Glomerular endothelial cell (primary cell): ENCODE results near the gene SLC16A8. TPM values are rescaled to one million over a fixed set of nuclear protein-coding genes. Genes with fewer than 3 reads are reported as not detected.
"Not testable (repeated sequence)": the region's sequence is repeated elsewhere in the genome, so short reads cannot be mapped to it uniquely, and the experiment has no call there.

Experiments
- DNase-seq: peaks from one replicate; pipeline ENCODE4 v3.0.0-alpha.2; 2011; ENCODE audit warnings: low read depth, low spot score; ENCODE audit errors: extremely low read depth
- total RNA-seq: library from RNA; depleted of rRNA; stranded (reverse); fragments of >200 nt; gene quantifications from 2 replicates; pipeline ENCODE4 v1.2.3, GENCODE V29; 2015

Gene SLC16A8
- total RNA-seq, 1 donor from 2014 or later, result not detected

DNA sequence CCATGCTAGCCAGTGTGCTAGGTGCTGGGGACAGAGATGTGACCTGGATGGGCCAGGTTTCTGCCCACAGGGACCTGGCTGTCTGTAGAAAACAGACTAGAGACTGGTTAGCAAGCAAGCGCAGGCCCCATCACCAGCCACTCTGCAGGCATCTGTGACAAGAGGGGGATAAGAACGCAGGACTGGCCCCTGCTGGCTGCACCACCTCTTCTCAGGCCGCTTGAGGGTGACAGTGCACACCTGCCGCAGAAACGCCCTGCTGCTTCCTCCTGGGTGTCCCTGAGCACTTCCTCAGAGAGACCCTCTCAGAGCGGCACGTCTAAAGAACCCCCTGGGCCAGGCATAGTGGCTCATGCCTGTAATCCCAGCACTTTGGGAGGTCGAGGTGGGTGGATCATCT lies 32.7 kb downstream of the SLC16A8 start:
- DNase-seq, result no peak

DNA sequence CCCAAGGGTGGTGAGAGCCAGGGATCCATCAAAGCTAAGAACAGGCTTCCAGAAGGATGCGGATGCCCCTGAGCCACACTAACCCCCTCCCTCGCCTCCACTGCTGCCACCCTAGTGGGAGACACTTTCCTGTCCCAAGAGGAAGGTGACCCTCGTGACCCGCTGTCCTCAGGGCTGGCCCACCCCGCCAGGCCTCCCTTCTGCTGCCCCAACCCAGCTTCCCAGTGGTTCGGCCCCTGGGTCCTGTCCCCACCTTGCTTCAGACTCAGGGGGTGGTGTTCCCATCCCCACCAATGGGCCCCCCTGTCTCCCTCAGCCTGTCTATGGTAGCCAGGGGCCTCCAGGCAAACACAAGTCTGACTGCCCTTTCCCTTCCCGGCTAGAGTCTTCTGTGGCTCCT lies 33.3 kb downstream of the SLC16A8 start:
- DNase-seq, result no peak

DNA sequence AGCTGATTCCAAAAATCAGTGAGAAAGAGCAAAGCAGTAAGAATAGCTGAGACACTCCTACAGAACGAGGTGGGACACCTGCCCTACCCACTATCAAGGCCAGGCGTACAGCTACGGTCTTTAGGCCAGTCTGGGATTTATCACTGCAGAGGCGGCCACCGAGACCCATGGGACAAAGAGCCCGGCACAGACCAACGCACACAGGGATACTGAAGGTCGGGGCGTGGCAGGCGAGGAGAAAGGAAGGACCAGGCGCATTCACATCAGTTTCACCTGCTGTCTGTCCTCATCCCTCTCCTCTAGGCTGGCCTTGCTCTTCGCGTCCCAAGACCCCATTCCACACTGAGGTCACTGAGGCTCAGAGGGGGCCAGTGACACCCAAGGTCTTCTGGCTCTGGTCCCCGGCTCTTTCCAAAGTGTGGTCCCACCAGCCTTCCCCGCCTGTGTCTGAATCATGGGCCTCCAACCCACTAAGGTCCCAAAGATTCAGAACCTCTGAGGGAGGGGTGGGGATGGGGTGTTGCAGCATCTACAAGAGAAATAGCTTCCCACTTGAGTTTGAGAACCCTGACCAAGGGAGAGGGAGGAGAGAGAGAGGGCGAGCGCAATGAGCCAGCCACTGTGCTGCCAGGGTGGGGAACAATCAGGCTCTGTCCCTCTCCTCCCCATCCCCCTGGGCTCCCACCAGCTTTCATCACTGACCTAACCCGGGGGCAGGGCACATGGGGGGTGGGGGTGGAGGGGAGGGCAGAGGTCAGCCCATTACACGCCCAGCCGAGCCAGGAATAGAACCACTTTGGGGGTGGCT lies 34.0 kb downstream of the SLC16A8 start:
- no peak for DNase-seq

DNA sequence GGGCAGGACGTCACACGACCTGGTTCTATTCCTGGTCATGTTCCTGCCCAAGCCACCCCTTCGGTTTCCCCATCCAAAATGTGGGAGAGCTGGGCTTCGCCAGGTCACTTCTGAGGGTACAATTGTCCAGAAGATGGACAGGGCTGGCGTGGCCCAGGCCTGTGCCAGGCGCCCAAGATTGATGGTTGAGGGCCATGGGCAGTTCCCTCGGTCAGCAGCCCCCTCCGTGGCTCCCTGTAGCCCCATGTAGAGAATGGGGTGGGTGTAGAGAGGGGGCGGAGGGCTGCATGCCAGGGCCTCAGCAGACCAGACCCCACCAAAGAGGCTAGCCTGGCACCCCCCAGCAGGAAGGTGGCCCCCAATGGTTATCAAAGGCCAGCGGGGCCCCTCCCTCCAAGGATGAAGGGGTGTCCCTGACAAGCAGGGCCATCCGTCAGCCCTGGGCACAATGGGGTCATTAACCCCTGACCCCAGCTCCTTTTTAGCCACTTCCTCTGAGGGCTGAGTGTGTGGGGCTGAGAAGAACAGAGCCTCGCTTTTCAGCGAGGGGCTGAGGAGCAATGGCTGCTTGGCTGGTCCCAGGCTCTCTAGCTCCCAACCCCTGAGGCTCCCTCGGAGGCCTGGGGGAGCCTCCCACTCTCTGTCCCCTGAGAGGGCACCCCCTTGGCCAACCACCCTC lies 37.8 kb downstream of the SLC16A8 start:
- DNase-seq, result no peak

DNA sequence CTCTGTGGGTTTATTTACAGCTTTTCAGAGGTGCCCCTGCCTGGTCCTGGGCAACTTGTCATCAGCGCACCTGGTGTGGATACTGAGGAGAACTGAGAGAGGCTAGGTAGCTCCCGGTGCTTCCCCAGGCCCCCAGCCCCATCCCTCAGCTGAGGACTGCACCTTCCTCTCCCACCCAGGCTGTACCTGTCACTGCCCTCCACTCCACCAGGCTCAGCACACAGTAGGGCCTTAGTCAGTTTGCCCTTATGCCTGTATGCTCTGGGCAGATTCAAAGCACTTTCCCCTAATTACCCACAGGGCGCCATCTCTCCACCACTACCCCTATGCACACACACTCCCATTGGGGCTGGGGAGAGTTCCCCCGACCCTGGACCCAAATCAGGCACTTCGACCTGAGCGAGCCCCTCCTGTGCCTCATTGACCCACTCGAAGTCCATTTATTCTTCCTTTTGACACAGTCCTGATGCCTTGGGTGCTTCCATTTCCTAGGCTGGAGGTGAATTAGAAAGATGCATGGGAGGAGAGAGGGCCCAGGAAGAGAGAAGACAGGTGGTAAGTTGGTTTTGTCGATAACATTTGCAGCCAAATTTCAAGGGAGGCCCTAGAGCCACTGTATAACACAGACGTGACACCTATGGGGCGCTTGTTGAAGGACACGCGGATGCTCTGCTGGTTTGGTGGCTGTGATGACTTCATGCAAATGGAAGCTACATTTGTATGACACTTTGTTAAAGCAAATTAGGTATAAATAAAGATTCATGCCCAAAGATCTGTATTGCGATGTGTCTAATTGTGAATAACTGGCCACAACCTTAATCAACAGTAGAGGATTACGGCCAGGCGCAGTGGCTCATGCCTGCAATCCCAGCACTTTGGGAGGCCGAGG lies 40.6 kb downstream of the SLC16A8 start:
- DNase-seq, result no peak

DNA sequence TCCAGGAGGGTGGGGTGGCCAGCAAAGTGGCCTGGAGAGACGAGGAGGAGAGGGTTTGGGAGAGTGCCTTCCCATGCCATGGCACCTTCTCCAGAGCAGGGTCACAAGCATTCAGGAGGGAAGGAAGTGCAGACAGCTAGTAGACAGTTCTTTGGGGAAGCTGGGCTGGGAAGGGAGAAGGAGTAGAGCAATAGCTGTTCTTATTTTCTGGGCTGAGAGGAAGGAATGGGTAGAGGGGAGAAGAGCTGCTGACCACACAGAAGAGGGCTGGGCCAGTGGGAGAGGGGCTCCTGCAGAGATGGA lies 41.5 kb downstream of the SLC16A8 start:
- DNase-seq, result no peak

DNA sequence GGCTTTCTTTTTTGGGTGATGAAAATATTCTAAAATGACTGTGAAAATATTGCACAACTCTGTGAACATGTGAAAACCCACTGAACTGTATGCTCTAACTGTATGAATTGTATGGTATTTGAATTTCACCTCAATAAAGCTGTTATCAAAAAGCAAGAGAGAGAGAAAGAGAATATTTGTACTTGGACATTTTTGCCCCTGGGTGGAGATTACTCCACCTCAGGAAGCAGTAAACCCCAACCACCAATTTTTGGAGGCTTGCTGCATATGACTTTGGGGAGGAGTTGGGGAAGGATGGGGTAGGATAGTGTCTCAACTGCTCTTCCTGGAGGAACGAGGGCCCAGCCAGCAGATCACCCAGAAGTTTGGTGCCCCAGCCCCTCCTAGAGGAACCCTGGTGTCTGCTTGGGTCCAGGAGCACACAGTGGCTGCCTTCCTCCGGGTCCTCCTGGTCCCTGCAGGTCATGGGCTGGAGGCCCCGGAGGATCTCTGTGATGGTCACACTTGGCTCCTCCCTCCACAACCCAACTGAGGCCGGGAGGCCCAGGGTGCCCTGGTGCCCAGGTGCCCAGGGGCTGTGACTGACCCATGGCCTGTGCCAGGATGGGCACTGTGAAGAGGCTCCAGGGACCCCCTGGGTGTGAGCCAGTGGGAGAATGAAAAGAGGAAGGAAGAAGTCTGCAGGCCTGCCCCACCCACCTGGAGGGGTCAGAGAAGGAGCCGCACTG lies 42.1 kb downstream of the SLC16A8 start:
- no peak for DNase-seq

DNA sequence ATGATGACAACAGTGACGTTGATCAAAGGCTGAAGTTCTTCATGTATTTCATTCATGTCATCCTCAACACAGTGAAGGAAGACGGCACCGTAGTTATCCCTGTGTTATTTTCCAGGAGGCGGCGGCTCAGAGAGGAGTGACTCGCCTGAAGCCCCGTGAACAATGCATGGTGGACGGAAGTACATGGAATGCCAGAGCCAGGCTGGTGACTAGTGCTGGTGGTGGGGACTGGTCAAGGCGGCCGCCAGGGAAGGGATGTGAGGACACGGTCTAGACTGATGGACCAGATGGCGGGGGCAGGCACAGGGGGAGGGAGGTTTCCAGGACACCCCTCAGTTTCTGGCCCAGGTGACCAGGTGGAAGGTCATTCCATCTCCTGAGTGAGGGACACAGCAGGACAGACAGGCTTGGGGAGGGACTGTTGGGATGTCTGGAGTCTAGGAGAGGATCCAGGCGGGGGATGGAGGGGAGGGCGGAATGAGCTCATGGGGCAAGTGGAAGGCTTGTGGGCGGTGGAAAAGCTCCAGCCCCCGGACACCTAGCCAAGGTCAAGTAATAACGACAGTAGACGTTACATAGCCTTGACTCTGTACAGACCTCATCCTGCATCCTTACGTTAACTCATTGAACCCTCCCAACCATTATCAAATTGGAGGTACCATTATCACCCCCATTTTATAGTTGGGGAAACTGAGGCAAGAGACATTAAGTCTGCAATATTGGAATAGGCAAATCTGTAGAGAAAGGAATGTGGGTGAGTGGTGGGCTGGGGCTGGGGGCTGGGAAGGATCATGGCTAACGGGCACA lies 42.8 kb downstream of the SLC16A8 start:
- no peak for DNase-seq

DNA sequence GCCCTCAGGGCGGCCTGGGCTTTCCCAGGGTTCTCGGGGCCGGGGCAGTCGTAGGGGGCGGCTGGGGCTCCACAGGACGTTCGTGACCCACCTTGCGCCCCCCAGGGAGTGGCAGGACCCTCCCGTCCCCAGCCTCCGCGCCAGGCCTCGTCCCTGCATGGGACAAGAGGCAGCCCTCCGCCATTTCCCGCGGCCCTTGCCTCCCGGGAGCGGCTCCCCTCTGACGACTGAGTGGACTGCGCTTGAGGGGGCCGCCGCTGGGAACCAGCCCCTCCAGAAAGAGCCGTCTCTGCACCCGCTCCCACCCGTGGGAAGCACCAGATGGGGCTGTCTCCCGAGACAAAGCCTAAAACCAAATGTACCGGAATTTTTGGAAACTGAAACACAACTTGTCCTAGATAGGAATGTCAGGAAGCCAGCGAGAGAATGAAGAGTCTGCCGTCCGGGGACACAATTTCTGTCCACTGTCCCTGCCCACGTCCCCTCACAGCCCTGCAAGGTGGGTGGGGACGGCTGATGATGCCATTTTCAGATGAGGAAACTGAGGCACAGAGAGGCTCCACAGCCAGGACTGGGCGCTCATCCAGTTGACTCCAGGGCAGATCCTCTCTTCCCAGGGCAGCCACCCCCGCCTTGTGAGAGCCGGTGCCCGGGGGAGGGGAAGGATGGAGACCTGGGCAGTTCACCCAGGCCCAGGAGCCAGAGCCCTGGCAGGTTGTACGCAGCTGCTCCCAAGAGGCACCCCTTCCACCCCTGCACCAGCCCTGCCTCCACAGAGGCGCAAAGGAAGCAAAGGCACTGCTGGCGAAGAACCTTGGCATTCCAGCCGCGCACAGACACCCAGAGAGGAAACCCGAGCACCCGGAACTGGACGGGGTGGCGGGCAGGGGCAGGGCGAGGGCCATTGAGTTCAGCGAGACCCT lies 44.8 kb downstream of the SLC16A8 start:
- no peak for DNase-seq

DNA sequence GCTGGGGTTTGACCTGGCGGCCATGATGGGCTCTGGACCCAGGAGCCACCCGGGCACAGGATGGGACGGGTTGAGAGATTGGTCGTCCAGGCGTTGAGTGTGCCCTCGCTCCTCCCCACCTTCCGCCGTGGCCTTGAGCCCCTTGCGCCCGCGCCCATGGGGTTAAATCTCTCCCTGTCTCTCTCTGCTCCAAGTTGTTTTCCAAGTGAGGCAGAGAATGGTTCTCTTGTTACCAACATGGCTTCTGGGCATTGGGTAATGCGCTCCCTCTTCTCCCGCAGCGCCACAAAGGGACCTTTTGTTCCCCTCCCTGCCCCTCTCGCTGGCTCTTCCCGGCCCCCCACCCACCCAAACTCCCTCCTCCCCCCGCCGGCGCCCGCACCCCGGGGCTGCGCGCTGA lies 45.6 kb downstream of the SLC16A8 start:
- no peak for DNase-seq

DNA sequence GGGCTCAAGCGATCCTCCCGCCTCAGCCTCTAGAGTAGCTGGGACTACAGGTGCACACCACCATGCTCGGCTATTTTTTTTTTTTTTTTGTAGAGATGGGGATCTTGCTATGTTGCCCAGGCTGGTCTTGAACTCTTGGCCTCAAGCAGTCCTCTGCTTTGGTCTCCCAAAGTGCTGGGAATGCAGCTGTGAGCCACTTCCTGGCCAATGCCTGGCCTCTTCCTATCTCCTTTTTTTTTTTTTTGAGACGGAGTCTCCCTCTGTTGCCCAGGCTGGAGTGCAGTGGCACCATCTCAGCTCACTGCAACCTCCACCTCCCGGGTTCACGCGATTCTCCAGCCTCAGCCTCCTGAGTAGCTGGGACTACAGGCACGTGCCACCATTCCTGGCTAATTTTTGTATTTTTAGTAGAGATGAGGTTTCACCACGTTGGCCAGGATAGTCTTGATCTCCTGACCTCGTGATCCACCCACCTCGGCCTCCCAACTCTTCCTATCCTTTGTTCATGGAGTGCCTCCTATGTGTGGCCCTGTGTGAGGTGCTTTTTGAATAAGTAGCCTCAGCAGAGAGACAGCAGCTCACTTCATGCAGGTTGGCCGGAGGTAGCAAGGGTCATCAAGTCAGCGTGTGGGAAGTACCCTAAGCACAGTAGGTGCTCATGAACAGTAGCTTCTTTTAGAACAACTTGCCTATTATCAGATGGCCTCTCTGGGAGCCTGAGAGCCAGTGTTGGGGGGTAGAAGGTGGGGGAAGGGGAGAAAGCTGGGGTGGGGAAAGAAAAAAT lies 46.4 kb downstream of the SLC16A8 start:
- DNase-seq, result not testable (repeated sequence)

DNA sequence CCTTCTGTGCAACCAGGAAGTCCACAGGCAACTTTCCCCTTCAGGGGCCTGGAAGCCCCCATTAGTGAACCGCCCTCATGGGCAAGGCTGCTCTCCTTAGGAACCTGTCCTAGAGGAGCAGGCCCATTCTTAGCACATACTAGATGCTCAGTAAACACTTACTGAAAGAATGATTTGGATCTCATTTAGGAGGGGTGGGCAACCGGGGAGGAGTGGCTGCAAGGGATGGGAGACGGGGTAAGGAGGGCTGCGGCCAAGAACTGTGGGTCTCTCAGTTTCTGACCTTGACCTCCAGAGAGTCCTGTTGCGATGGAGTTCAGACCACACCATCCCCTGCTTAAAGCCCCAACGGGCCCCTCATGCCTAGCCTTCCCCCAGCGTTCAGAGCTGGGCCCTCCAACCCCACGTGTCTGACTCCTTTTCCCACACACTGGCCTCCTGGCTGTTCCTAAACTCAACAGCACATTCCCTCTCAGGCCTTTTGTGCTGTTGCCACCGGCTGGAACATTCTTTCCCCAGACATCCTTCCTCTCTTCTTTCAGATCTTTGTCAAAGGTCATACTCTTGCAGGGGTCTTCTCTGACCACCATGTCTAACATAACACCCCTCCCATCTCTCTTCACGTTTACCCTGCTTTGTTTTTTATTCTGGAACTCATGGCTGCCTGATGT lies 47.5 kb downstream of the SLC16A8 start:
- no peak for DNase-seq

DNA sequence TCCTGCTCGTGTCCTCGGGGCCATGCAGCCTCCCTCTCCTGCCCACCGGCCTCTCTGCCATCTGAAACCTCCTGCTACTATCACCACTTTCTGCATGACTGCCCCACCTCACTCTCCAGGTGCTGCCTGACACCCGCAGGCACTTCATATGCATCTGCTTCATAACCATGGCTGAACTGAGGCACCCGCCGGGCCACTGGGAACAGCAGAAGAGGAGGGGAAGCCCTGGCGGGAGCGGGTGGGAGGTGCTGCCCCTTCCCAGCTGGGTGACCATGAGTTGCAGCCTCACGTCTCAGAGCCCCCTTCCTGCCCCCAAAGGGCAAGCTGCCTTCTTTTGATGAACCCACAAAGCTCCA lies 48.5 kb downstream of the SLC16A8 start:
- no peak for DNase-seq

DNA sequence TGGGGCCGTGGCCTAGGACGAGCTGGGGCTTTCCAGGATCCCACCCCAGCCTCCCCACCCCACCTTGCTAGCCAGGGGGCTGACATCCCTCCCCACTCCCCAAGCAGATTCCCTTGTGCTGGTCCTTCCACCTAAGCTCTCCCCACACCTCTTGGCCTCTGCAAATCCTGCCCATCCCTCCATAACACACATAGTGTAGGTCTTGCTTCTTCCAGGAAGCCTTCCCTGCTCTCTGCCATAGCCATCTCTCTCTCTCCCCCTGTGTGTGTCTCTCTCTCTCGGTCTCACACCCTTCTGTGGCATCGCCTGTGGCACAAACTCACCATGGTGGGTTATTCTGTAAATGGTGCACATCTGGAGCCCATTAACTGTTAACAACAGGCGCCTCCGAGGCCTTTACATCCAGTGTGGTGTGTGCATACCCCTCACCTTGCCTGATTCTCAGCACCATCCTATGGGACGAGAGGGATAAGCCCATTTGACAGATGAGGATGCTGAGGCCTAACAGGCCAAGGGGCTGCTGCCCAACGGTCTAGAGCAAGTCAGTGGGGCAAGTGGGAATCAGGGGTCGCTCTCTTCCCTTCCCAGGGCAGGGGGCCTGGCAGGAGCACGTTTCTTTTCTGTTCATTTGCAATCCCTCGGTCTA lies 49.0 kb downstream of the SLC16A8 start:
- no peak for DNase-seq

DNA sequence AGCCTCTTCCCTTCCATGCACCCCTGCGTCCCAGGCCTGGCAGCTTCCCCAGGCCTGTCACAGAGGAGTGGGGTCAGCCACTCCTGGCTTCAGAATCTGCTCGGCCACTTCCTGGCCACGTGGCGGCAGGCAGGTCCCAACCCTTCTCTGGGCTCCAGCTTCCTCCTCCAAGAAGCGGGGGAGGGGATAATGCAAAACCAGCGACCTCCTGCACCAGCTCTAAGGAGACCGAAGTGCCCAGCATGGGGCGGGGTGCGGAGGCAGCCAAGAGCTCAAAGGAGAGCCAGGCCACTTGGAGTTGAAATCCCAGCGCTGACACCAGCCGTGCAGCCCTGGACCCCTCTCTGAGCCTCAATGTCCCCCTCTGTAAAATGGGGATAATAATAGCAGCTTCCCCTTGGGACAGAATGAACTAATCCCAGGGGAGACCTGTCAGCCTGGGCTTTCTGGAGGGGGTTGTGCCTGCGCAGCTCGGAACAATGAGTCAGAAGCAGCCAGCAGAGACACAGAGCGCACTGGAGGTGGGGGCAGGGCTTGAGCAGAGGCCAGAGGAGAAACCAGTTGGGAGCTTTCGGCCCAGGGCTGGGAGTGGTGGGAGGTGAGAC lies 49.6 kb downstream of the SLC16A8 start:
- DNase-seq, result no peak

DNA sequence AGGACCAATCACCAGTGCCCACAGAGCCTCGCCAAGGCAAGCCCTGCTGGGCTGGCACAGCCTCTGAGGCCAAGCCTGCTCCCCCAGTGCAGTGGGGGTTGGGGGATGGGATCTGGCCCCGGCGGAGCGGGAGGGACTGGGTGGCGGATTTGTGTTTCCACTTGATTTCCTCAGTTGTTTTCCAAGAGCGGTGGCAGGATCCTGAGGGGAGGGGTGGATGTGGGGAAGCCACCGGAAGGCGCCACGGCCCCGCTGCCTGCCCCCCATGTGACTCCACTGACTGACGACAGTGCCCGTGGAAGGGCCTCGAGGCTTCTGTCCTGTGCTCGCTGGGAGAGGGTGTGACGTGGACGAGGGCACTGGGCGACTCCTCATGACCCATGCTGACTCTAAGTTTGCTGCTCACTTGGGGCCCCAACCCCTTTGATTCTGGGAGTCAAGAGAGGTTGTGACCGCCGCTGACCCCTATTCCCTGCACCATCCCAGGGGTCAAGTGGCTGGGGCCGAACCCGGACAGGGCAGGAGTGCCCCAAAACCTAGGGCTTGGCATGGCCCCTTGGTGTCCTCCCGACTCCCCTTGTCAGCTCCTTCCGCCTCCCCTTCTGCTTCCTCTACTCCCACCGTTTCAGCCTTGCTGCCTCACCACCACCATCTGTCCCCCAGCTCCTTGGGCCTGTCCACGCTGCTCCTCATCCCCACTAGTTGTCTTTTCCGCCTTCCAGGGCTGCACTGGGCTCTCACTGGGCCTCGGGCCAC lies 50.3 kb downstream of the SLC16A8 start:
- DNase-seq, result no peak
